HL-60/S4 treated with retinoic acid at 250 ng/mL for 4 days and 3 days (cell line): ENCODE measurements around the gene BPIFA3.

Experiments used
- in situ Hi-C: fragments of 300-500 bp; cut with MboI; formaldehyde crosslinking; loops from 2 replicates; pipeline ENCODE4 v1.7.0; 2022; ENCODE audit warnings: low sequenced_read_pairs

BPIFA3 gene

GRCh38 chr20:33257237-33257636 lies 40.1 kb downstream of the BPIFA3 start:
- in situ Hi-C loops, result no loop called here

DNA sequence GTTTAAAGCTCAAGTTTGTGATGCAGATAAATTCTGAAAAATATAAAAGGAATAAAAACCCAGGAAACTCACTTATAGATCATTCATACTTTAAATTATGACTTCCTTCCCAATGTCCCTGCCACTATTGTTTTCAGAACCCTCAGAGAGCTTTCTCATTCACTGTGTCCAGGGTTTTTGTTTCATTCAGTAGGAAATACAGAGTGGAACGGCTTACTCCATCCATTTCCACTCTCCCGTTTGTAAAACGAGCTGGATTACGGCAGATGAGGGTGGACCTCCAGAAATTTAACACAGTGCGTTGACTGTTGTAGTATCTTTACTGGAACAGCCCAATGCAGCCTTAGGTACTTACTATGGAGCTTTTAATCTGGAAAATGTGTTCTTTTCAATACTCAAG lies 42.2 kb downstream of the BPIFA3 start:
- in situ Hi-C loops, result no loop called here

DNA sequence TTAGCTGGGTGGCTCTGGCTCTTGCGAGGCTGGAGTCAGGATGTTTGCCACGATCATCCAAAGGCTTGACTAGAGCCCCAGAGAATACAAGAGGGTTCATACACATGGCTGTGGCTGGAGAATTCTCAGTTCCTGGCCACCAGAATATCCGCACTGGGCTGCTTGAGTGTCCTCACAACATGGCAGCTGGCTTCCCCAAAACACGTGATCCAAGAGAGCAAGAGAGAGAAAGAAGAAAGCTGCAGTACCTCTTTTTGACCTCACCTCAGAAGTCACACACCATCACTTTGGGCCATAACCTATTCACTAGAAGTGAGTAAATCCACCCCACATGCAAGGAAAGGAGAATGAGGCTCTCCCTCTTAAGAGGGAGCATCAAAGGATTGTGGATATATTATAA lies 44.3 kb downstream of the BPIFA3 start:
- in situ Hi-C loops, result no loop called here

- in situ Hi-C loops, result no loop called here
These were observed 45.5 kb downstream of the BPIFA3 start for GRCh38 chr20:33262658-33263065.

- in situ Hi-C loops, result no loop called here
These were observed 46.6 kb downstream of the BPIFA3 start for GRCh38 chr20:33263784-33264183.

DNA sequence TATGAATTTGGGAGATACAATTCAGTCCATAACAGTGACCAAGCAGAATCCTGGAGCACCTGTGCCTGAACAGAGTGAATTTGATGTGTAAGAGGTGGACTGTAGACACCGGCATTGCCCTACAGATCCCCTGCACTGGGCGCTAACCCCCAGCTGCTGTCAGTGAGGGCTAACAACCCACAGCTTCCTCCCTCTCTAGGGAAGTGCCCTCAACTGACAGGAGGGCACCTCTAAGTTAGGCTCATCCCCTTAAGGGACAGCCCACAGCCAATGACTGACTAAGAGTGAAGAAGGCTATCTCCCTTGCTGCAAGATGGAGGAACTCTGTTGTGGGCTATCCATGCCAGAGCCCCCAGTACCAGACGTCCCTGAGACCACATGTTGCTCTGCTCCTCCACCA lies 50.5 kb downstream of the BPIFA3 start:
- in situ Hi-C loops, result no loop called here

DNA sequence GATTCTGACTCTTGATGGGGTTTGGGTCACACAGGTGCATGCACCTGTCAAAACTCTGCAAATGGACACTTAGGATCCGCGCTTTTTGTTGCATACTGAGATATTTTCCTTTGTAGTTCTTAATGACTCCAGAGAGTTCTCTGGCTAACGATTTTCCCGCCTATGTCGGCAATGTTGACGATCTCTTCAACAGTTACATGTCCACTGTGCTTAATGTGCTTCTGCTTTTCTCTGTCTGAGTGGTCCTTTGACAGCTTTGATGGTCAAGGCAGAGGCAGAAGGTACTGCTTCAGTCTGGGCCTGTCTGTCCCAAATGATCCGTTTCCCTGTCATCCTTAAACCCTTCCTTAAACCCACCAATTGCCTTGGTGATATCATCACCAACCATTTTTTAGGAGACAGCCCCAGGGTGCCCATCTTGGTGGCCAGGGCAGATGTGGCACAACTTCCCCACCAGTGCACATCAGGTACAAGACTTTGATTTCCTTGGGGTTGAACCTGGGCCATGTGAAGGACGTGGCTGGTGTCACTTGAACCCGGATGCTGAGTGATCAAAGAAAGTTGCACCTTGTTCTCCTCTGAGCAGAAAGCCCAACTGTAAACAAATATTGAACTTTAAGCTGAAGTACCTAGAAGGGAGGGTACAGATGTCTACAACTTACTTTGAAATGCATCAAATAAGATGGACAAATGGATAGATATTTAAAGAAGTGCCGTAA lies 55.2 kb downstream of the BPIFA3 start:
- in situ Hi-C loops, result no loop called here

DNA sequence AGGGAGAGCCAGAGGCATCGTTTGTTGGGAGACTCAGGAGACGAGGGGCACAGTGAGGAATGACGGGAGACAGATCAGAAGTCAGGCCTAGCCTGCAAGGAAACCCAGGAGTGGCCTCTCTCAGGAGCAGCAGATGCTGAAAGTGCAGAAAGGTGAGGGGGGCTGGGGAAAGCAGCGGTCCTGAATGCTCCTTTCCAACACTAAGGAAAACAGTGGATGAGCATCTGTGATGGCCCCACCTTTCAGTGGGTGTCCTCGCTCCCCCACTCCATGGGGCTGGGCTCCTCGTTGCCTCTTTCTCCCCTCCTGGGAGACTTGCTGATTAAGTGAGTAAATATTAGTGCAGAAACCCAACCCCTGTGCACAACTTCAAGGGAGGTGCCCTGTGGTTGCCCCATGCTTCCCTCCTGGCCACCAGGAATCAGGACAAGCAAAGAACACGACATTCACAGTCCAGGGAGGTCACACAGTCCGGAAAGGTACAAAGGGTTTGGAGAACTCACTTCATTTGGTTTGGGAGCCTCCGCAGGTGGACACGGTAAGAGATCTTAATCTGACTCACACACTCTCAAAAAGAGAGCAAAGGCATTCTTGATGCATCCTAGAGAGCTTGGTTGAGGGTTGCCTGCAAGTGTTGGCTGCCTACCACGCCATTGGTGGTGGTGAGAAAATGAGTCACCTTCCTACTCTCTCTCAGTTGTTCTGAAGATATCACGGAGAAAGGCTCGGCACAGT lies 56.1 kb downstream of the BPIFA3 start:
- in situ Hi-C loops, result no loop called here

- in situ Hi-C loops, result loop anchor here (25.0 kb wide), 1 partner anchor 363 kb away; no protein-coding TSS in a partner anchor
These were observed 58.1 kb downstream of the BPIFA3 start for GRCh38 chr20:33275215-33275614.

GRCh38 chr20:33275871-33276270 lies 58.7 kb downstream of the BPIFA3 start:
- in situ Hi-C loops, result loop anchor here (25.0 kb wide), 1 partner anchor 364 kb away; no protein-coding TSS in a partner anchor

GRCh38 chr20:33276303-33277113 lies 59.4 kb downstream of the BPIFA3 start:
- in situ Hi-C loops, result loop anchor here (25.0 kb wide), 1 partner anchor 364 kb away; no protein-coding TSS in a partner anchor
